HEK293 (cell line): ENCODE measurements around the gene HNRNPUL1.

ENCODE experiments used
- CTCF ChIP-seq: fragments of 450-650 bp; formaldehyde crosslinking; IDR thresholded peaks from 2 replicates; pipeline ENCODE4 v1.5.1; 2016; ENCODE audit warnings: missing biosample characterization, missing genetic modification characterization
- HOXC10 ChIP-seq: sonication (generic); formaldehyde crosslinking; IDR thresholded peaks from 2 replicates; pipeline ENCODE4 v1.8.1; 2023; ENCODE audit warnings: mild to moderate bottlenecking, missing genetic modification reagents
- OVOL3 ChIP-seq: fragments of 450-650 bp; formaldehyde crosslinking; IDR thresholded peaks from 2 replicates; pipeline ENCODE4 v1.5.1; 2016; ENCODE audit warnings: missing biosample characterization, missing genetic modification characterization
- PBX3 ChIP-seq: sonication (generic); formaldehyde crosslinking; IDR thresholded peaks from 2 replicates; pipeline ENCODE4 v1.8.1; 2022; ENCODE audit warnings: mild to moderate bottlenecking, moderate library complexity, missing genetic modification reagents
- SP7 ChIP-seq: fragments of 450-650 bp; formaldehyde crosslinking; IDR thresholded peaks from 2 replicates; pipeline ENCODE4 v1.5.1; 2016; ENCODE audit warnings: missing biosample characterization, missing genetic modification characterization
- ZBTB11 ChIP-seq: fragments of 450-650 bp; formaldehyde crosslinking; conservative IDR thresholded peaks from 2 replicates; pipeline ENCODE4 v1.5.1; 2016; ENCODE audit warnings: low read depth, missing biosample characterization, missing genetic modification characterization
- ZBTB26 ChIP-seq: fragments of 450-650 bp; formaldehyde crosslinking; optimal IDR thresholded peaks from 2 replicates; pipeline ENCODE3; 2016; ENCODE audit warnings: missing biosample characterization, mild to moderate bottlenecking, missing genetic modification characterization
- ZBTB44 ChIP-seq: fragments of 450-650 bp; IDR thresholded peaks from 2 replicates; pipeline ENCODE4 v1.5.1; 2018; ENCODE audit warnings: missing biosample characterization, mild to moderate bottlenecking, missing genetic modification characterization
- ZFHX2 ChIP-seq: fragments of 450-650 bp; formaldehyde crosslinking; conservative IDR thresholded peaks from 2 replicates; pipeline ENCODE4 v1.5.1; 2016; ENCODE audit warnings: missing biosample characterization, missing genetic modification characterization
- ZIC2 ChIP-seq: fragments of 450-650 bp; formaldehyde crosslinking; IDR thresholded peaks from 2 replicates; pipeline ENCODE4 v1.5.1; 2016; ENCODE audit warnings: missing biosample characterization, missing genetic modification characterization
- ZNF112 ChIP-seq: fragments of 450-650 bp; formaldehyde crosslinking; IDR thresholded peaks from 2 replicates; pipeline ENCODE4 v1.5.0; 2017; ENCODE audit warnings: missing biosample characterization, missing genetic modification characterization
- ZNF148 ChIP-seq: fragments of 450-650 bp; formaldehyde crosslinking; IDR thresholded peaks from 2 replicates; pipeline ENCODE4 v1.5.0; 2017; ENCODE audit warnings: missing biosample characterization, missing genetic modification characterization, borderline replicate concordance
- ZNF157 ChIP-seq: fragments of 450-650 bp; formaldehyde crosslinking; IDR thresholded peaks from 2 replicates; pipeline ENCODE4 v1.5.1; 2016; ENCODE audit warnings: missing biosample characterization, missing genetic modification characterization
- ZNF19 ChIP-seq: fragments of 450-650 bp; formaldehyde crosslinking; IDR thresholded peaks from 2 replicates; pipeline ENCODE4; 2016; ENCODE audit warnings: missing biosample characterization, missing genetic modification characterization, low read depth
- ZNF26 ChIP-seq: fragments of 450-650 bp; formaldehyde crosslinking; IDR thresholded peaks from 2 replicates; pipeline ENCODE4 v1.5.1; 2016; ENCODE audit warnings: missing biosample characterization, missing genetic modification characterization
- ZNF473 ChIP-seq: fragments of 450-650 bp; formaldehyde crosslinking; IDR thresholded peaks from 2 replicates; pipeline ENCODE4 v1.5.1; 2017; ENCODE audit warnings: missing biosample characterization, missing genetic modification characterization
- ZNF544 ChIP-seq: fragments of 450-650 bp; formaldehyde crosslinking; IDR thresholded peaks from 2 replicates; pipeline ENCODE4 v1.5.0; 2017; ENCODE audit warnings: missing biosample characterization, missing genetic modification characterization
- ZNF548 ChIP-seq: fragments of 450-650 bp; formaldehyde crosslinking; IDR thresholded peaks from 2 replicates; pipeline ENCODE4 v1.5.1; 2016; ENCODE audit warnings: missing biosample characterization, missing genetic modification characterization
- ZNF561 ChIP-seq: fragments of 450-650 bp; IDR thresholded peaks from 2 replicates; pipeline ENCODE4 v1.5.1; 2018; ENCODE audit warnings: missing biosample characterization, missing genetic modification characterization, borderline replicate concordance
- ZNF792 ChIP-seq: fragments of 450-650 bp; formaldehyde crosslinking; IDR thresholded peaks from 2 replicates; pipeline ENCODE4 v1.5.1; 2016; ENCODE audit warnings: missing biosample characterization, missing genetic modification characterization
- ZSCAN4 ChIP-seq: fragments of 450-650 bp; formaldehyde crosslinking; IDR thresholded peaks from 2 replicates; pipeline ENCODE4 v1.5.1; 2017; ENCODE audit warnings: missing biosample characterization, missing genetic modification characterization

Gene HNRNPUL1

GRCh38 chr19:41263850-41264580 lies at the start of gene HNRNPUL1 (continued):
- TF ChIP-seq ZBTB11 (tag by site-specific recombination) (peak; percentile 39), ZNF792 (tag by site-specific recombination) (peak; percentile 68; the same call in 1 of the 2 replicates), ZNF26 (tag by site-specific recombination) (no peak), ZNF548 (no peak), ZIC2 (peak; percentile 26), ZNF148 (tag by site-specific recombination) (0 out of 2 replicates have a peak, but pooled peaks have one; percentile 48), ZBTB26 (tag by site-specific recombination) (peak; percentile 76), CTCF (tag by site-specific recombination) (peak; percentile 89), PBX3 (CRISPR knock-in tag) (no peak; the same call in 1 of the 2 replicates), ZNF561 (peak; percentile 91), ZNF473 (no peak), ZSCAN4 (tag by site-specific recombination) (peak; percentile 58), ZNF112 (tag by site-specific recombination) (no peak), ZFHX2 (peak; percentile 84), ZNF544 (tag by site-specific recombination) (no peak), SP7 (peak; percentile 88), HOXC10 (CRISPR knock-in tag) (0 out of 2 replicates have a peak, but pooled peaks have one; percentile 54), ZBTB44 (tag by site-specific recombination) (no peak; the same call in 1 of the 2 replicates), OVOL3 (peak; percentile 61; the same call in 1 of the 2 replicates), ZNF19 (no peak), ZNF157 (tag by site-specific recombination) (no peak)
